Fibroblast of upper back skin (primary cell): ENCODE results near the gene HMGXB3.

Experiments
- DNase-seq: peaks from one replicate; pipeline ENCODE4 v3.0.0-alpha.2; 2013

The HMGXB3 gene

DNA sequence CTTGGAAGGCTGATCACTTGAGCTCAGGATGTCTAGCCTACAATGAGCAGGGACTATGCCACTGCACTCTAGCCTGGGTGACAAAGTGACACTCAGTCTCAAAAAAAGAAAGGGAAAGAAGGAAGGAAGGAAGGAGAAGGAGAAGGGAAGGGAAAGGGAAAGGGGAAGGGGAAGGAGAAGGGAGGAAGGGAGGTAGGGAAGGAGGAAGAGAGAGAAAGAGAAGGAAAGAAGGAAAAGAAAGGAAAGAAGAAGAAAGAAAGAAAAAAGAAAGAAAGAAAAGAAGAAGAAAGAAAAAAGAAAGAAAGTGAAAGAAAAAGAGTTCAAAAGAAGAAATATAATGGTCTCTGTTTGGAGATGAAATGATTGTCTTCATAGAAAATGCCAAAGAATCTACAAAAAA lies 96.6 kb downstream of the HMGXB3 start:
- DNase-seq, result no peak

DNA sequence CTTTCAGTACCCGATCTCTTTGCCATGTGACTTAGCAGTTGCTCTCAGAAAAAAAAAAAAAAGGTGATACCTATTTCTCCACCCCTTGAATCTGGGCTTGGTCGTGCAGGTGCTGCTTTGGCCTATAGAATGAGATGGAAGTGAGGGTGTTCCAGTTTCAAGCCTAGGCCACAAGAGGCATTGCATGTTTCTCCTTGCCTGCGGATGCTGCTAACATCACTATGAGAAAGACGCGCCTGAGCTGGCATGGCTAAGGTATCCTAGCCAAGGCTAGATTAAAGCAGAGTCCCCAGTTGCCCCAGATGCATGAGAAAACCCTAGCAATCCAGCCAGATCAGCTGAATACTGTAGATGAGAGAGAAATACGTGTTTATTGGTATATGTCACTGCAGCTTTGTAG lies 100.5 kb downstream of the HMGXB3 start:
- no peak for DNase-seq
